HG02884 (cell line): ENCODE measurements around the gene KRTAP10-10.
"Not testable (repeated sequence)": the region's sequence is repeated elsewhere in the genome, so short reads cannot be mapped to it uniquely, and the experiment has no call there.

Source experiments
- ATAC-seq: cut with Tn5 transposase; IDR thresholded peaks from one replicate; pipeline ENCODE4 v1.9.1; 2021; ENCODE audit warnings: mild to moderate bottlenecking, moderate library complexity; ENCODE audit not compliant: unreplicated experiment

Gene KRTAP10-10

GRCh38 chr21:44637018-44637850 lies at the start of gene KRTAP10-10:
KRTAP10-10 (plus strand) TSS chr21:44637356; CDS start chr21:44637418, 62 bp downstream.
- no peak for ATAC-seq

GRCh38 chr21:44589094-44589493 lies 48.1 kb upstream of the KRTAP10-10 start:
- no peak for ATAC-seq

- no peak for ATAC-seq
These were observed 47.4 kb upstream of the KRTAP10-10 start for GRCh38 chr21:44589586-44590305.

GRCh38 chr21:44590311-44590721 lies 46.8 kb upstream of the KRTAP10-10 start:
- no peak for ATAC-seq

GRCh38 chr21:44590897-44591800 lies 46.0 kb upstream of the KRTAP10-10 start:
- not testable (repeated sequence) for ATAC-seq

- not testable (repeated sequence) for ATAC-seq
These were observed 45.4 kb upstream of the KRTAP10-10 start for GRCh38 chr21:44591801-44592130.

GRCh38 chr21:44592446-44593311 lies 44.5 kb upstream of the KRTAP10-10 start, which contains the start of gene KRTAP10-6:
KRTAP10-6 (minus strand) TSS chr21:44592505; CDS start chr21:44592484, 21 bp downstream.
- no peak for ATAC-seq

GRCh38 chr21:44593598-44594405 lies 43.4 kb upstream of the KRTAP10-10 start:
- no peak for ATAC-seq

- no peak for ATAC-seq
These were observed 42.7 kb upstream of the KRTAP10-10 start for GRCh38 chr21:44594406-44594916.

GRCh38 chr21:44595524-44595923 lies 41.6 kb upstream of the KRTAP10-10 start:
- no peak for ATAC-seq

GRCh38 chr21:44596068-44596725 lies 41.0 kb upstream of the KRTAP10-10 start:
- ATAC-seq: no peak

- ATAC-seq: no peak
These were observed 39.1 kb upstream of the KRTAP10-10 start for GRCh38 chr21:44598061-44598460.

GRCh38 chr21:44599264-44600029 lies 37.7 kb upstream of the KRTAP10-10 start:
- no peak for ATAC-seq

- not testable (repeated sequence) for ATAC-seq
These were observed 36.8 kb upstream of the KRTAP10-10 start, which contains the start of gene KRTAP10-7 for GRCh38 chr21:44600118-44600978. KRTAP10-7 (plus strand) TSS chr21:44600597; CDS start chr21:44600622, 25 bp downstream.

- ATAC-seq: not testable (repeated sequence)
These were observed 36.1 kb upstream of the KRTAP10-10 start for GRCh38 chr21:44601091-44601490.

GRCh38 chr21:44601596-44602462 lies 35.3 kb upstream of the KRTAP10-10 start:
- ATAC-seq: no peak
